Iris pigment epithelial cell (primary cell): ENCODE results near the gene CCDC167.

Experiments used
- DNase-seq: peaks from one replicate; pipeline ENCODE4 v3.0.0-alpha.2; 2011; ENCODE audit warnings: low read depth

Gene CCDC167

GRCh38 chr6:37488476-37488875, 11.2 kb downstream of the CCDC167 start:
- no peak for DNase-seq

DNA sequence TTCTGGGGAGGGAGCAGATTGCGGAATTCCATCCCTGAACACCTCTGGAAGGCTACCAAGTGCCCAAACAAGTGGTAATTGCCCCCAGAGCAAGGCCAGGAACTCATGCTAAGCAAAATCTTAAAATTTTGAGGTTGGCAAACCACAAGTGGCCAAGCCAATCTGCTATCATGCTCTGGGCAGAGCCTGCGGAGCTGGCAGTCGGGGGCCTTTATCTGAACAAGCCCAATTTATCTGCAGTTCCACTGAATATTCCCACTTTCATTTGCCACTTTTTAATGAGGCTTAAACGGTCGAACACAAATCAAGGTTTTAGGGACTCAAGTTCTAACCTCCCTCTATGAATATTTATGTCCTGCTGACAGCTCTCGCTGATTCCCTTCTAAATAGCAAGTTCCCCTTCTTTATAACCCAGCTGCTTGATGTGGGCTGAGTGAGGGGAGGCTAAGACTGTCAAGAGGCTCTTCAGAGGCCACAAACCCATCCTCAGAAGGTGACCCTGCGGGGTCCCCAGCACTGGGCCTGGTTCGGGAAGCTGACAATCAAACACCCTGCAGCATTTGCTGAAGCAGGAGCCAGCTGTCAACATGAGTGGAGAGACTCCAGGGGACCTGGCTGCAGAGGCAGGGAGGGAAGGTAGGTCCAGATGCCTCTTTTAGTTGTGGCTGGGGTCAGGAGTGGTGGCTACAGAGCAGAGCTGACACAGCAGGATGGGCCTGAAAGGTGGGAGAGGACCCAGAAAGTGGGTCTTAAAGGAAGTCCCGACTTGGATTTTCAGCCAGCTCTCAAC, 11.9 kb downstream of the CCDC167 start:
- DNase-seq, result no peak

DNA sequence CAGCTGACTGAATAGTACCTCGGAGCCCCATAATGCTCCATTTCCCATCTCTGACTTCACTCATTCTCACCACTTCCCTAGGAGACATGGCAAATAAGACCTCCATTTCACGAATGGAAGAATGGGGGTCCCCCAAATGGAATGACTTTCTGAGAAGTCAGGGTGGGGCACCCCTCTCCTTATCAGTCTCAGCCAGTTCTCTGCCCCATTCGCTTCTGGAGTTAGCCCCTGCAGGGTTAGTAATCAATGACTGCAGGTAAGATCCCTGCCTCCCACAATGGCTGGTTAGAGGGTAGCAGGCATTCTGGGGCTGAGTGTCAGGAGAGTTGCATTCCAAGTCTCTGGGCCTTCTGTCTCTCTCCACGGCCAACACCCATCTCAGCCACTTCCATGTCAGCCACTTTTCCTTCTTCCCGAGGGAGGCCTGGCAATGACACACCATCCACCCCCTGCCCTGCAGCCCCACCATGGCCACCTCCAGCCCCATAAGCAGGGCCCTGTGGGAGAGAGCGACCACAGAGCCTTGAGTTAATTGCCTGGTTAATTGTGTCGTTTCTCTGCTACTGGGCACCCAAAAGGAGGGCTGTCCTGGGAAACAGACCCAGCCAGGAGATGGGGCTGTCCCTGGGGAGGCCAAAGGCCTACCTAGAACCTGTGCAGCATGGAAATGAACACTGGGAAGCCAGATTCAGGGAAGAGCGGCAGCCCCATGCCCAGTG, 13.4 kb downstream of the CCDC167 start:
- no peak for DNase-seq

- DNase-seq, result no peak
These were observed 14.4 kb downstream of the CCDC167 start for GRCh38 chr6:37485291-37485702.

DNA sequence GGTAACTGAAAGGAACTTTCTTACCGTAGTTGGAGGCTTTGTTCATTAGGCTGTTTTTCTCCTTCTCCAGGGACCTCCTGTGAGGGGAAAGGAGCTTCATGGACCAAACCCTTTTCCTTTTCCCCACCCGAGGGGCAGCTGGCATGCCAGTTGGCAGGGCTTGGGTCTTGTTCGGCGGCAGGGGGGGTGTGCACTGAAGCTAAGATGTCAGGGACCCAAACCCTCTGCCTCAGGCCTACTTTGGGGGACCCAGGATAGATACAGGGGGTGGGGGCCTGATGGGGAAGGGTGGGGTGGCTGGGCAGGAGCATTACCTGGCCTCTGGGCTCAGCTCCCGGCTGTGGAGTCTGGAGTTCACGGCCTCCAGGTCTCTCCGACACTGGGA, 14.9 kb downstream of the CCDC167 start:
- DNase-seq, result no peak

- DNase-seq, result peak; percentile 20
These were observed 15.5 kb downstream of the CCDC167 start for GRCh38 chr6:37483917-37484785.

GRCh38 chr6:37483252-37483901, 16.3 kb downstream of the CCDC167 start:
- DNase-seq, result no peak

DNA sequence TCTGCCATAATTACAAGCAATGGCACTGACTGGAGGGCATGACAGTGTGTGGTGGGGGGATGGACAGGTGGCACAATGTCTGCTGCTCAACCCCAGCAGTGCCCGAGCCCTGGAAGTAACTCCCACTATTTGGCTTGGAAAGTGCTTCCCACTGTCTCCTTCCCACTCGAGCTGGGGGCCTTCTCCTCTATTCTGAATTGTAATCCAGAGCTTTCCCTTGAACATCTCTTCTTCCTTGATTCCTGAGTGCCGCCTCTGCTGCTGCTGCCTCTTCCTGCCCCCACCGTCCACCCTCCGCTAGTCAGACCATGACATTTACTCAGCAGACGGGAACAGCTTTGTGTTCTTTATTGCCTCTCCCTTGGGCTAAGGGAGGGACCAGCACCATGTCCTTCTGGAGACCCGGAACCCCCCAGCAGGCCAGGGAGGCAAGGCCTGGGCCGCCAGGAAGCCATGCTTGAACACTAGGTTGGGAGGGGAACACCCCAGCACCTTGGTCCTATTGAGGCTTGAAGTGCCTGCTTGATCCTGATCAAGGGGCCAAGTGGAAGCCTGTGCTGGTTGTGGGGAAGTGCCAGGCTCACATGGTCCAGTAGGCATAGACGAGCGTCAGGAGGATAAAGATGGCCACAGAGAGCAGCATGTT, 17.0 kb downstream of the CCDC167 start:
- no peak for DNase-seq

DNA sequence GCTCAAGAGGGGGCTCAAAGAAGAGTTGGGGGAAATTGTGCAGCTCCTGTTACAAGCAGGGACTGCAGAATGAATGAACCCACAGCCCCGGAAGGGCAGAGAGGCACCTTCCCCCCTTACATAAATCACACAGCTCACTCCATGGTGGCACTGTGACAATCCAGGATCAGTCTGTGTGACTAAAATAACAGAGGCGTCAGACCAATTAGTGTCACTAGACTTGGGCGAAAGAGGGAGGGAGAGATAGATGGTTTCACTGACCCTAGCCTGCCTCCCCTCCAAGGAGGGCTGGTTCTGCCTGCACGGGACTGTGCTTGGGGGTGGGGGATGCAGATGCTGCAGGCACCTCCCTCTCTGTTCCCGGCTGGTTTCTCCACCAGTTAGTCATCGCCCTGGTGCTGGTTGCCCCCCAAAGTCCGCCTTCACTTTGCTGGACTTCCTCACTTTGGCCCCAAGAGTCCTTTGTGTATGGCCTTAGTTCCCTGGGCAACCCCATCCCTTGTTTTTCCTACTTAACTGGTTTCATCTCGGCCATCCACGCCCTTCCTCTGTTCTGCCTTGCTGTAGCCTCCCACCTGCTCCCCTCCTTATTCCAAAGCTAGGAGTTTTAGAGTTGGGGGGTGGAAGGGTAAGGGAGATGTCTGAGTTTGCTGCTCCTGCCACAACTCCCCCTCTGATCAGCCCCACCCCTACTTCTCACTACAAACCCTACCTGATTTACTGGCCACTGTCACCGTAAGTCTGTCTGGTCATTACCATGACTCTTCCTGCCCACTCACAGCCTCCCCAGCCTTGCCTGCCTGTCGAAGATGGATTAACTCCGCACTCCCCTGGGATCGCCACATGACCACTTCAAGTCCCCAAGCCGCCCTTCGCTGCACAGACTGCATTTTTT, 17.7 kb downstream of the CCDC167 start:
- DNase-seq, result no peak

- DNase-seq, result no peak
These were observed 18.6 kb downstream of the CCDC167 start for GRCh38 chr6:37480951-37481534.

- no peak for DNase-seq
These were observed 19.5 kb downstream of the CCDC167 start for GRCh38 chr6:37480118-37480736.

DNA sequence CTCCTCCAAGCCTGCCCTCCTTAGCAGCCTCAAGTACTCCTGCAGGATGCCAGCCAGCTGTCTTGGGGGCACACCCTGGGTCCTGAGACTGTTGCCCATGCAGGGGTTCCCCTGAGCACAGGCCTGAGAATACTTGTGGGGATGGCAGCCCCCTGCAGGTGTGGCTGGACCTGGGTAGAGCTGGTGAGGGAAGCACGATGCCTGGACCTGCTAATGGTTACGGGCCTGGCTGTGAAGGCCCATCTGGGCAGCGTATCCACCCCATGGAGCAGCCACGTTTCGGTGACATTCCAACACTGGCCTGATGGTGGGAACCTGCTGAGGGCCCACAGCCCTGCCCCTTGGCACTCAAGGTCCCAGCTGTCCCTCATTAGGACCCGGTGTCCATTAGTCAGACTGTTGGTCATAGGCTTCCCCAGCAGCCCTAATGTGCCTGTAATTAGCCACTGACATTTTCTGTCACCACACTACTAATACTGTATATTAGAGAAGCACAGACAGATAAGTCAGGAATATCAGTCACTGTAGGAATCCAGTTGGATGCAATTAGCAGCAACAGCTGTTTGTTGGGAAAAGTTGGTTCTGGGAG, 20.3 kb downstream of the CCDC167 start:
- DNase-seq, result no peak

DNA sequence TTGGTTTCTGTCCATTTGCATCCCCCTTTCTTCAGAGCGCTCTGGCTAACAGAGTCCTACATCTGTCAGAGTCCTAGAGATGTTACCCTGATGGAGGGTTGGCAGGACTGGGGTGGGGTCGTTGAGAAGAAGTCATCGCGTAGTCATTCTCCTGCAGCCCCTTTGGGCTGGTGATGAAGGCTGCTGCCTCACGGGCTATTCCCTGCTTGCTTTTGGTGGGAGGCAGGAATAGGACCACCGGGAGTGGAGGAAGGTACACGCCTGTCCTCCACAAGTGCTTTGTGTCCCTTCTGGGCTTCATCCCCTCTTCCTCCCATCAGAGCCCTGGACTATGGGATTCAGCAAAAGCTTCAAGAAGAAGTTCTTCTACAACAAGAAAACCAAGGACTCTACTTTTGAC, 20.9 kb downstream of the CCDC167 start:
- DNase-seq, result no peak

DNA sequence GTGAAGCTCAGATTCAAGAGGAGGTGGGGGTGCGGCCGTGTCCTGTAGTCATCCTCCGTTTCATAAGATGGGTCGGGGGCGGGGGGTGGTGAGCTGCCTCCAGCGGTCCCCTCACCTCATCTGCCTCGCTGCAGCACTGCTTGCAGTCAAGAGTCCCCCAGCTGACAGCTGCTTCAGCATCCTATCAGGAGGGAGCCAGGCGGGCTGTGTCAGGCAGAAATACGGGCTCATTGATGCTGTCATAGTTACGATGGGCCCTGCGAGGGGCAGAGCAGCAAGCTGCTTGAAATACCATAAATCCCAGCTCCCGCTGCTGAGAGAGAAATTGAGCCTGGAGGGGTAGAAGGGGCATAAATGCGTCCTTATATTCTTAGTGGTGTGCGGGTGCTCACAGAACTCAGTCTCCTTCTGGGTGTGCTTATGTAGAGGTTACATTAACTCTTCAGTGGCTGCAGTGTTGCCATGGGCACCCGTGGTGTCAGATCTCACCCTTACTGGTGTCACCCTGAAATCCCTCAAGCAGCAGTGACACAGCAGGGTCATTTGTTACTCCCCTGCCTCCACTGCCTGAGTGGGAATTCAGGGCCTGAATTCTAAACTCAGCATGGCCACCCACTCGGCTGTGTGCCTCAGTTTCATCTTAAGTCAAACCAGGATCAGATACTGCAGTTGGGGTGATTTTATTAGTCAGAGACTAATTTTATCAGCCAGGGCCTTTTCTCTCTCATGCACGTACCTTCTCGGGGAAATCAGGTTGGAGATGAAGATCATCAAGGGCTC, 21.8 kb downstream of the CCDC167 start:
- DNase-seq, result no peak

GRCh38 chr6:37477191-37477590, 22.5 kb downstream of the CCDC167 start:
- DNase-seq, result no peak

DNA sequence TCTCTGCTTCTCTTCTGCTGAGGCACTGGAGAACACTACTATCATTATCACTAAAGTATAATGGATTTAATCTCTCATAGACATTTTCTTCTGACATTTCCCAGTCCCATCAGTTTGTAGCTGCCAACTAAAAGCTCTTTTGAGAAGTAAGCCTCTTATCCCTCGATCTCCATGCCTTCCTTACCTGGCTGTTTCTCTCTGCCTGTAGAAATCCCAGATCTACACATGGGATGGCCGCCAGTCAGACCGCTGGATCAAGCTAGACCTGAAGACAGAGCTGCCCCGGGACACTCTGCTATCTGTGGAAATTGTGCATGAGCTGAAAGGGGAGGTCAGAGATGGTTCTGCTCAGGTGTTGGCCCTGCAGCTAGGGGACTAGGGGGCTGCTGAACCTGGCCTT, 25.4 kb downstream of the CCDC167 start:
- no peak for DNase-seq

DNA sequence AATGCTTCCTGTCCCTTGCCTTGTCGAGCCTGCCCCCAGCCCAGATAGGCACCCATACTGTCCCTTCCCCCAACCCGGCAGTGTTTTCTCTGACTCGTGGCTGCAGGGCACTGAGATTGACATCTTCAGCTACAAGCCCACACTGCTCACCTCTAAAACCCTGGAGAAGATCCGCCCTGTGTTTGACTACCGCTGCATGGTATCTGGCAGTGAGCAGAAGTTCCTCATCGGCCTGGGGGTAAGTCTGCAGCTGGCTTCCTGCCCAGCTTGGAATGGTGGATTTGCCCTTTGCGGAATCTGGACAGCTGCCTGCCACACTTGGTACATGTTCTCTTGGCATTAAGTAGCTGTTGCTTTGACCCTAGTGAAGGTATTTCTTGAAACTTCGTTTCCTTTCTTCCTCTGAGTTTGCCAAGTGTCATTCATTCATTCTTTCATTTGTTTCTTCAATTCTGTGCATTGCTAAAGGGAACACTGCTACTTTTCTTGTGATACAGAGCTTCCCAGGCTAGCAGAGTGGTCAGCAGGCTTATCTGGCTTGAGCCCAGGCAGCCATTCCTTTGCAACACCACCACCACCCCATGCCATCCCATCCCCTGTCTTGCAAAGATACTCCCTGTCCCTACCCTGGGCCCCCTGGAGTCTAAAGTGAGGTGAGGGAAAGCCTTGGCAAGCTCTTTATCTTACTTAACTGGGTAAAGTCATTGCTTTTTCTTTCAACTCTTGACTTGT, 26.2 kb downstream of the CCDC167 start:
- peak; percentile 37 for DNase-seq

DNA sequence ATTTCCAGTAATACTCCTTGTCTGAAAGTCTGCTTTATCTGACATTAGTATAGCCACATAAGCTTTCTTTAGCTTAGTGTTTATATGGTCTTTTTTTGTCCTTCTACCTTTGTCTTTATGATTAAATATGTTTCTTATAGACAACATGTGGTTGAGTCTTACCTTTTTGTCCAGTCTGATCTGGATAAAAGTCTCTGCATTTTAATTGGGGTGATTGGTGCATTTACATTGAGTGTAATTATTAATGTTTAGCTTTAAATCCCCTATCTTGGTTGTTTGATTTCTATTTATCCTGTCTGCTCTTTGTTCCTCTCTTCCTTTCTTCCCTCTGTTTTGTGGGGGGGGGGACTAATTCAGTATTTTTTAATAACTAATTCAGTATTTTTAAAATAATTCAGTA, 32.0 kb downstream of the CCDC167 start:
- DNase-seq, result no peak
